Natural killer cell (primary cell): ENCODE data around the gene EYS. TPM values are rescaled to one million over a fixed set of nuclear protein-coding genes. Genes with fewer than 3 reads are reported as not detected.

Experiments used
- ATAC-seq, 3 donors: fragments of 150-1000 bp in 2 of 3; fragments of 200-7000 bp in 1 of 3; cut with Tn5 transposase; 1 replicate in 1 of 3; 2 replicates in 2 of 3; pipeline ENCODE4 v1.10.0; 2021; ENCODE audit warnings: mild to moderate bottlenecking in 2 of 3, moderate library complexity in 2 of 3
- DNase-seq, 2 donors: peaks; one replicate each; pipeline versions ENCODE4 v3.0.0 to v3.0.0-alpha.2; 2013 to 2021; ENCODE audit warnings: mixed read lengths in 1 of 2
- H3K27ac ChIP-seq: one replicate; pipeline ENCODE4 v1.5.1; 2013; ENCODE audit warnings: mild to moderate bottlenecking, low read length
- H3K27me3 ChIP-seq: one replicate; pipeline ENCODE4 v1.6.1; 2013; ENCODE audit warnings: low read length; ENCODE audit not compliant: control insufficient read depth, insufficient read depth
- H3K36me3 ChIP-seq: one replicate; pipeline ENCODE4 v1.6.1; 2013; ENCODE audit warnings: low read length; ENCODE audit not compliant: control insufficient read depth, insufficient read depth
- H3K4me1 ChIP-seq: one replicate; pipeline ENCODE4 v1.6.1; 2013; ENCODE audit warnings: low read length; ENCODE audit not compliant: control insufficient read depth, insufficient read depth
- H3K4me3 ChIP-seq: one replicate; pipeline ENCODE4 v1.5.1; 2013; ENCODE audit warnings: low read length
- H3K9me3 ChIP-seq: one replicate; pipeline ENCODE4 v1.6.1; 2013; ENCODE audit warnings: low read length; ENCODE audit not compliant: control insufficient read depth, insufficient read depth
- H3K27ac Mint-ChIP-seq, 2 donors: one replicate each; pipeline ENCODE4 v1.8.0; 2022; ENCODE audit warnings: mild to moderate bottlenecking in 2 of 2, mixed read lengths in 2 of 2, moderate library complexity in 1 of 2
- H3K27me3 Mint-ChIP-seq, 2 donors: one replicate each; pipeline ENCODE4 v1.8.0; 2022; ENCODE audit warnings: low read depth in 2 of 2, mixed read lengths in 2 of 2
- H3K36me3 Mint-ChIP-seq: one replicate; pipeline ENCODE4 v1.8.0; 2022; ENCODE audit warnings: mixed read lengths
- H3K4me1 Mint-ChIP-seq, 2 donors: one replicate each; pipeline ENCODE4 v1.8.0; 2022; ENCODE audit warnings: mixed read lengths in 2 of 2
- H3K4me3 Mint-ChIP-seq: one replicate; pipeline ENCODE4 v1.8.0; 2022; ENCODE audit warnings: mild to moderate bottlenecking, moderate library complexity, mixed read lengths
- H3K9me3 Mint-ChIP-seq, 2 donors: one replicate each; pipeline ENCODE4 v1.8.0; 2022; ENCODE audit warnings: mixed read lengths in 2 of 2
- WGBS: methylation state at CpG from one replicate; pipeline ENCODE4 v1.1.7; 2013; ENCODE audit warnings: missing lambda C conversion rate; ENCODE audit not compliant: insufficient coverage; 5-methylcytosine and 5-hydroxymethylcytosine counted together
- intact Hi-C: fragments of 100-400 bp; cut with micrococcal nuclease; formaldehyde crosslinking; loops from one replicate; pipeline ENCODE4 v1.14.2; 2022
- total RNA-seq, 4 donors: library from RNA; stranded (reverse); fragments of 120-200 nt in 1 of 4; gene quantifications; one replicate each; pipeline versions ENCODE4 v1.2.3 to v1.2.4, GENCODE V29; 2013 to 2022
- TF ChIP-seq, protein P1 (sequence below): fragments of 200-600 bp; IDR thresholded peaks from one replicate; pipeline ENCODE4 v1.8.0; 2022; ENCODE audit warnings: antibody characterized with exemption

EYS gene
- total RNA-seq, 3 donors from 2014 or later (not counting 1 experiment from before 2014, with no cell fraction given) = 0.55 TPM; not detected in 2

GRCh38 chr6:63785006-63785405, 1922.0 kb downstream of the EYS start:
- DNase-seq (no peak), ATAC-seq (no peak)
- Histone ChIP-seq H3K4me3 (no peak overlapping the region), H3K9me3 (no peaks in the 10 kb centered on the region), H3K4me1 (no peaks in the 10 kb centered on the region), H3K27ac (no peak overlapping the region), H3K36me3 (no peaks in the 10 kb centered on the region), H3K27me3 (no peaks in the 10 kb centered on the region)
- Mint-ChIP-seq H3K36me3 (no peaks in the 10 kb centered on the region), H3K27me3 (peaks cover 0 to 7% of the 10 kb centered on the region in 2 donors), H3K9me3 (peaks cover 3% of the 10 kb centered on the region in 2 donors), H3K27ac (no peak overlapping the region), H3K4me3 (no peak overlapping the region), H3K4me1 (no peaks in the 10 kb centered on the region)
- intact Hi-C loops = no loop called here
- WGBS = 90% methylated on average over 1 of the region's 1 CpG
- TF ChIP-seq, protein P1, sequence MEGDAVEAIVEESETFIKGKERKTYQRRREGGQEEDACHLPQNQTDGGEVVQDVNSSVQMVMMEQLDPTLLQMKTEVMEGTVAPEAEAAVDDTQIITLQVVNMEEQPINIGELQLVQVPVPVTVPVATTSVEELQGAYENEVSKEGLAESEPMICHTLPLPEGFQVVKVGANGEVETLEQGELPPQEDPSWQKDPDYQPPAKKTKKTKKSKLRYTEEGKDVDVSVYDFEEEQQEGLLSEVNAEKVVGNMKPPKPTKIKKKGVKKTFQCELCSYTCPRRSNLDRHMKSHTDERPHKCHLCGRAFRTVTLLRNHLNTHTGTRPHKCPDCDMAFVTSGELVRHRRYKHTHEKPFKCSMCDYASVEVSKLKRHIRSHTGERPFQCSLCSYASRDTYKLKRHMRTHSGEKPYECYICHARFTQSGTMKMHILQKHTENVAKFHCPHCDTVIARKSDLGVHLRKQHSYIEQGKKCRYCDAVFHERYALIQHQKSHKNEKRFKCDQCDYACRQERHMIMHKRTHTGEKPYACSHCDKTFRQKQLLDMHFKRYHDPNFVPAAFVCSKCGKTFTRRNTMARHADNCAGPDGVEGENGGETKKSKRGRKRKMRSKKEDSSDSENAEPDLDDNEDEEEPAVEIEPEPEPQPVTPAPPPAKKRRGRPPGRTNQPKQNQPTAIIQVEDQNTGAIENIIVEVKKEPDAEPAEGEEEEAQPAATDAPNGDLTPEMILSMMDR = no peak

- Histone ChIP-seq H3K4me1 (no peaks in the 10 kb centered on the region), H3K36me3 (no peaks in the 10 kb centered on the region), H3K4me3 (no peak overlapping the region), H3K27me3 (no peaks in the 10 kb centered on the region), H3K27ac (no peak overlapping the region), H3K9me3 (no peaks in the 10 kb centered on the region)
- WGBS = no CpG with 5 or more reads among the region's 1 CpG
- ATAC-seq (no peak), DNase-seq (no peak)
- H3K36me3 Mint-ChIP-seq = no peaks in the 10 kb centered on the region
- peaks cover 0 to 7% of the 10 kb centered on the region in 2 donors for H3K27me3 Mint-ChIP-seq
- no peak overlapping the region for H3K27ac Mint-ChIP-seq
- H3K9me3 Mint-ChIP-seq = peaks cover 3% of the 10 kb centered on the region in 2 donors
- no peaks in the 10 kb centered on the region for H3K4me1 Mint-ChIP-seq
- H3K4me3 Mint-ChIP-seq = no peak overlapping the region
- TF ChIP-seq, protein P1 = no peak
- intact Hi-C loops = no loop called here
Measured at GRCh38 chr6:63783096-63783495, 1923.9 kb downstream of the EYS start.

GRCh38 chr6:63774961-63775360, 1932.1 kb downstream of the EYS start:
- no peak overlapping the region for H3K4me3 ChIP-seq

DNA sequence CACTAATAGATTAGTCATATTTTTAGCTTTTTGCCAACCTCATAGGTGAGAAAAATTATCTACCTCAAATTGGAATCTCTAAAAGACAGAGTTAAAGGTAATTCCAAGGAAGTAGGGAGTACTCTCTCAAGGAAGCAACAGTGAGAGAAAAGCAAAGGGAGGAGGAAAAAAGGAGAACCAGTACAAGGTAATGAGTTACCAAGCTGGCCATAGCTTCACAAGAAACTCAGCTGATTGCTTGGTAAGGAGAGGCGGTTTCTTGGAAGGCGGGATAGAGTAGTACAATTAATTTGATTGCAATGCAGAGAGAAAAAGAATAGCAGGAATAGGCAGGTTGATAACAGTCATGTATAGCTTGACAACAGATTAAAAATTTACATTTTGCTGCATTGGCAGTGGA, 1933.8 kb downstream of the EYS start:
- Mint-ChIP-seq H3K4me3 (no peak overlapping the region), H3K36me3 (no peaks in the 10 kb centered on the region), H3K4me1 (no peaks in the 10 kb centered on the region), H3K27ac (no peak overlapping the region), H3K9me3 (no peaks in the 10 kb centered on the region), H3K27me3 (peaks cover 1 to 3% of the 10 kb centered on the region in 2 donors)
- Histone ChIP-seq H3K27ac (no peak overlapping the region), H3K4me3 (no peak overlapping the region), H3K36me3 (no peaks in the 10 kb centered on the region), H3K9me3 (no peaks in the 10 kb centered on the region), H3K4me1 (no peaks in the 10 kb centered on the region), H3K27me3 (no peaks in the 10 kb centered on the region)
- intact Hi-C loops = no loop called here
- TF ChIP-seq, protein P1 = no peak
- ATAC-seq (no peak), DNase-seq (no peak)
- 94% methylated on average over 2 of the region's 2 CpGs for WGBS

More at GRCh38 chr6:63774961-63775360, 1932.1 kb downstream of the EYS start:
- peaks cover 0 to 3% of the 10 kb centered on the region in 2 donors for H3K27me3 Mint-ChIP-seq
- Histone ChIP-seq H3K4me1 (no peaks in the 10 kb centered on the region), H3K36me3 (no peaks in the 10 kb centered on the region), H3K9me3 (no peaks in the 10 kb centered on the region), H3K27ac (no peak overlapping the region), H3K27me3 (no peaks in the 10 kb centered on the region)
- ATAC-seq = no peak
- H3K4me1 Mint-ChIP-seq = no peaks in the 10 kb centered on the region
- TF ChIP-seq, protein P1 = no peak
- H3K36me3 Mint-ChIP-seq = no peaks in the 10 kb centered on the region
- H3K27ac Mint-ChIP-seq = no peak overlapping the region
- H3K9me3 Mint-ChIP-seq = no peaks in the 10 kb centered on the region
- WGBS = no CpG with 5 or more reads among the region's 1 CpG
- H3K4me3 Mint-ChIP-seq = no peak overlapping the region
- intact Hi-C loops = no loop called here
- no peak for DNase-seq
